Chondrocyte (in vitro differentiated cells): ENCODE measurements around the gene ZNF180. TPM values are rescaled to one million over a fixed set of nuclear protein-coding genes. Genes with fewer than 3 reads are reported as not detected.

Experiments used
- DNase-seq: peaks from one replicate; pipeline ENCODE4 v3.0.0; 2021; ENCODE audit warnings: mixed read lengths, low spot score
- H3K27ac Mint-ChIP-seq: one replicate; pipeline ENCODE4 v1.8.0; 2021; ENCODE audit warnings: mild to moderate bottlenecking, moderate library complexity, mixed read lengths; ENCODE audit not compliant: unreplicated experiment
- H3K27me3 Mint-ChIP-seq: 2 replicates; pipeline ENCODE4 v1.8.0; 2021; ENCODE audit warnings: low read depth, mixed read lengths
- H3K36me3 Mint-ChIP-seq: 2 replicates; pipeline ENCODE4 v1.8.0; 2021; ENCODE audit warnings: low read depth, mixed read lengths
- H3K4me1 Mint-ChIP-seq: 2 replicates; pipeline ENCODE4 v1.8.0; 2021; ENCODE audit warnings: low read depth, mild to moderate bottlenecking, mixed read lengths
- H3K4me3 Mint-ChIP-seq: one replicate; pipeline ENCODE4 v1.8.0; 2021; ENCODE audit warnings: mild to moderate bottlenecking, moderate library complexity, mixed read lengths; ENCODE audit not compliant: unreplicated experiment
- H3K9me3 Mint-ChIP-seq: 2 replicates; pipeline ENCODE4 v1.8.0; 2021; ENCODE audit warnings: low read depth, mixed read lengths
- total RNA-seq: library from RNA; stranded (reverse); gene quantifications from 3 replicates; pipeline ENCODE4 v1.2.1, GENCODE V29; 2021
- TF ChIP-seq, protein P1 (sequence below): fragments of 200-600 bp; sonication (generic); IDR thresholded peaks from 2 replicates; pipeline ENCODE4 v1.5.0; 2021; ENCODE audit warnings: antibody characterized with exemption, mild to moderate bottlenecking, moderate library complexity

The ZNF180 gene
- total RNA-seq, 1 donor from 2014 or later, result 4.7 TPM

DNA sequence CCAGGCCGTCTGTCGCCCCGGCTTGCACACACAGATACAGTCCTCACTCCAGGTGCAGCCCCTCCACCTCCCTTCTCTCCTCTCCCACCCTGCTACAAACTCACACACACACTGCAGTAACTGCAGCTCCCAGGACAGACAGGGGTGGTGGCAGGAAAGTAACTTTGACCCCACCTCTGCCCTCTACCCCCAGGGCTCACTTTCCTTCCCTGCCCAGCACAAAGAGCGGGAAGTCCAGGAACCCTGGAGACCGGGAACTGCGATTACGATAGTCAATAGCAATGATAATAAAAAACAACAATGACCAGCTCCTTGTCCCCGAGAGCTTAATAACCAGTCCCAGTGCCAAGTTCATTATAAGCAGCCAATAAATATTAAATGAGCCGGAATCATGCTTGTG lies 29.2 kb upstream of the ZNF180 start, which contains the start of gene CEACAM20:
Gene CEACAM20 (minus strand): TSS at position 140 of the 400 bp plus-strand sequence. CDS start 166 bp downstream, outside the sequence.
- Mint-ChIP-seq H3K27ac (no peak within 1 kb of the TSS), H3K4me3 (no peak within 1 kb of the TSS), H3K27me3 (peaks cover 32% of the 10 kb centered on the region), H3K9me3 (no peaks in the 10 kb centered on the region), H3K4me1 (no peaks in the 10 kb centered on the region), H3K36me3 (peaks cover 2% of the 10 kb centered on the region)
- TF ChIP-seq, protein P1, sequence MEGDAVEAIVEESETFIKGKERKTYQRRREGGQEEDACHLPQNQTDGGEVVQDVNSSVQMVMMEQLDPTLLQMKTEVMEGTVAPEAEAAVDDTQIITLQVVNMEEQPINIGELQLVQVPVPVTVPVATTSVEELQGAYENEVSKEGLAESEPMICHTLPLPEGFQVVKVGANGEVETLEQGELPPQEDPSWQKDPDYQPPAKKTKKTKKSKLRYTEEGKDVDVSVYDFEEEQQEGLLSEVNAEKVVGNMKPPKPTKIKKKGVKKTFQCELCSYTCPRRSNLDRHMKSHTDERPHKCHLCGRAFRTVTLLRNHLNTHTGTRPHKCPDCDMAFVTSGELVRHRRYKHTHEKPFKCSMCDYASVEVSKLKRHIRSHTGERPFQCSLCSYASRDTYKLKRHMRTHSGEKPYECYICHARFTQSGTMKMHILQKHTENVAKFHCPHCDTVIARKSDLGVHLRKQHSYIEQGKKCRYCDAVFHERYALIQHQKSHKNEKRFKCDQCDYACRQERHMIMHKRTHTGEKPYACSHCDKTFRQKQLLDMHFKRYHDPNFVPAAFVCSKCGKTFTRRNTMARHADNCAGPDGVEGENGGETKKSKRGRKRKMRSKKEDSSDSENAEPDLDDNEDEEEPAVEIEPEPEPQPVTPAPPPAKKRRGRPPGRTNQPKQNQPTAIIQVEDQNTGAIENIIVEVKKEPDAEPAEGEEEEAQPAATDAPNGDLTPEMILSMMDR, result no peak
- DNase-seq, result no peak

DNA sequence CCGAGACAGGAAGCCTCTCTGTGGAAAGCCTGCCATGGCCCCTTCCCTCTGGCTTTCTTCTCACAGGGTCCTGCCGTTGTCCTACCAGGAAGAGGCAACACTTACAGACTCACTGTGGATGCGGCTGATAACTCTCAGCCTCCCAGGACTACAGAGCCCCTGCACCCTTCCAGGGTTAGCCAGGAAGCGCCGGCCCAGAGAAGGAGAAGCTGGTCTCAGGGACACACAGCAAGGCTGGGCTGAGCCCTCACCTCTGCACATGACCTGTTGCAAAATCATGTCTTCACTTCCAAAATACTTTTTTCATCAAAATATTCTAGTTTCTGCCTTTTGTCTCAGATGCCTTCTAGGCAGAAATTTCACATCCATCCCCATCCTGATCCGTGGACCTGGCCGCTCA lies 27.2 kb upstream of the ZNF180 start:
- Mint-ChIP-seq H3K27me3 (peaks cover 28% of the 10 kb centered on the region), H3K4me1 (no peaks in the 10 kb centered on the region), H3K27ac (no peak overlapping the region), H3K4me3 (no peak overlapping the region), H3K36me3 (peaks cover 2% of the 10 kb centered on the region), H3K9me3 (no peaks in the 10 kb centered on the region)
- TF ChIP-seq, protein P1, result no peak
- DNase-seq, result no peak

DNA sequence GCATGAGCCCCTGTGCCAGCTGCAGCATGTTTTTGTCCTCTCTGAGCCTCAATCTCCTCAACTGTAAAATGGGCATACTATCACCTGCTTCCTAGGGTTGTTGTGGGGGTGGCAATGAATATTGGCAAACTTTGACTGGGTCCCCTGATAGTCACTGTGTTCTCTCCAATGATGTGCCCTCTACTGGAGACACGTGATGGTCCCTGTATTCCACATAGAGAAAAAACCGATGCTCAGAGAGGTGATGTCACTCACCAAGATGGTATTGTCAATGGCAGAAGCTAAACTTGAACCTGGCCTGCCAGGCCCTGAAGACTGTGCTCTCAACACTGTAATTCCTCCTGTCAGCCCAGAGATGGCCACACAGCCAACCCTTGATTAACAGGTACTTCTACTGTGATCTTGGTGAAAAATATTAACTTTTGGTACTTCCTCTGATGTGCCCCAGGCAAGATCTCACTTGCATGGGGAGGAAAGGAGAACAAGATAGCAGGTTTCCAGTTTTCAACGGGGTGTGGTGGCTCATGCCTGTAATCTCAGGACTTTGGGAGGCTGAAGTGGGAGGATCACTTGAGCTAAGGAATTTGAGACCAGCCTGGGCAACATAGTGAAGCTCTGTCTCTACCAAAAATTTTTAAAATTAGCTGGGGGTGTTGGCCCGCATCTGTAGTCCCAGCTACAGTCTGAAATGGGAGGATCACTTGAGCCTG lies 25.6 kb upstream of the ZNF180 start:
- TF ChIP-seq, protein P1, result no peak
- Mint-ChIP-seq H3K9me3 (no peaks in the 10 kb centered on the region), H3K27ac (no peak overlapping the region), H3K27me3 (peaks cover 28% of the 10 kb centered on the region), H3K4me3 (no peak overlapping the region), H3K4me1 (no peaks in the 10 kb centered on the region), H3K36me3 (peaks cover 2% of the 10 kb centered on the region)
- no peak for DNase-seq

DNA sequence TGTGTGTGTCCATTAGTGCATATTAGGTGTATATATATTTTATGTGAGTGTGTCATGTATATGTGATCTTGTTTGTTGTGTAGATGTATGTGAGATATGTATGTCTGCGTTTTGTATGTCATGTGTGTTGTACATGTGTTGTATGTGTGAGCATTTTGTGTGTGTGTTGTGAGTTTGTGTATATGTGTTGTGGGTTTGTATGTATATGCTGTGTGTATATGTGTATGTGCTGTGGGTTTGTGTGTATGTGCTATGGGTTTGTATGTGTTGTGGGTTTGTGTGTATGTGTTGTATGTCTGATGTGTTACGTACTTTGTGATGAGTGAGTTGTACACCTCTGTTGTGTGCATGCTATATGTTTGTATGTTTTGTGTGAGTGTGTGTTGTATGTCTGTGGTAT lies 21.0 kb upstream of the ZNF180 start:
- Mint-ChIP-seq H3K4me1 (no peaks in the 10 kb centered on the region), H3K36me3 (no peaks in the 10 kb centered on the region), H3K27me3 (peaks cover 7% of the 10 kb centered on the region), H3K27ac (no peak overlapping the region), H3K9me3 (no peaks in the 10 kb centered on the region), H3K4me3 (no peak overlapping the region)
- no peak for DNase-seq
- TF ChIP-seq, protein P1, result no peak

DNA sequence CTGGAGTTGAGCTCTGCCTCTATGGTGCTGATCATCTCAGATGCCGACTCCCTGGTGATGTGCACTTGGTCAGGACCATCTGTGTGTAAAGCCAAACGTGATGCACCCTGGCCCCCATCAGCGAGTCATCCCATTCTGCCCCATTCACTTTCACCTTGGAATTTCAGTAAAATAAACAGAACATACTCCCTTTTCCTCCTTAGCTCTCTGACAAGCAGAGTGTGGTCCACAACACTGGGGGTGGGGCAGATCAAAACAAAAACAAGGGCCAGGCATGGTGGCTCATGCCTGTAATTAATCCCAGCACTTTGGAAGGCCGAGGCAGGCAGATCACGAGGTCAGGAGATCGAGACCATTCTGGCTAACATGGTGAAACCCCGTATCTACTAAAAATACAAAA lies 16.8 kb upstream of the ZNF180 start:
- H3K27ac Mint-ChIP-seq, result no peak overlapping the region
- DNase-seq, result no peak
- H3K4me1 Mint-ChIP-seq, result no peaks in the 10 kb centered on the region
- peaks cover 4% of the 10 kb centered on the region for H3K27me3 Mint-ChIP-seq
- H3K36me3 Mint-ChIP-seq, result no peaks in the 10 kb centered on the region
- TF ChIP-seq, protein P1, result no peak
- H3K4me3 Mint-ChIP-seq, result no peak overlapping the region
- H3K9me3 Mint-ChIP-seq, result no peaks in the 10 kb centered on the region
